Pulmonary artery endothelial cell (primary cell): ENCODE data around the gene GPANK1. TPM values are rescaled to one million over a fixed set of nuclear protein-coding genes. Genes with fewer than 3 reads are reported as not detected.
A peak's percentile ranks its signal among the peaks of the same experiment; 100 is the strongest.

Experiments used
- DNase-seq: peaks from one replicate; pipeline ENCODE4 v3.0.0-alpha.2; 2011; ENCODE audit warnings: low read depth, low spot score
- total RNA-seq: library from RNA; depleted of rRNA; stranded (reverse); fragments of >200 nt; gene quantifications from 2 replicates; pipeline ENCODE4 v1.2.3, GENCODE V29; 2014

Gene GPANK1
- total RNA-seq, 1 donor from 2014 or later, result 12.5 TPM

DNA sequence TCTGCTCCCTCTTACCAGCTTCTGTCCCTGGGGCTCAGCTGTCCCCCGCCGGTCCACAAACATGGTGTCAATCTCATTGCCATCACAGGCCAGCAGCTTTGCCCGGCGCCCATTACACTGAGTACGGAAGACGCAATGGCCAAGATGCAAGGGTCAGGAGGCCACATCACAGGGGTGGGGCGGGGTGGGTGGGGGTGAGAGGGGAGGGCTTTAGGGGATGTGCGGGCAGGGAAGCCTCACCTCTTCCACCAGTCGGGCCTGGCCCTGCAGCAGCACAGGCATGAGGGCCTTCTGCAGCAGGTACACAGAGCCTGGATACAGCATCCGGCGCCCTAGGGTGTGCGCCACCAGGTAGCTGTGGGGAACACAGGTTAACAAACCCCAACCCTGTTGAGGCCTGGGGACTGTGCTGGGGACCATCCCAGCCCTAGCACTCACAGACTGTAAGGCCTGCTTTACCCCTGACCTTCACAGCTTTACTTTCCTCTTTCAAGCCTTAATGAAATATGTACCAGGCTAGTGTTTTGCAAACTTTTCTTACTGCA lies 26.8 kb upstream of the GPANK1 start:
- no peak for DNase-seq

- no peak for DNase-seq
Measured at GRCh38 chr6:31691078-31691463, 26.3 kb upstream of the GPANK1 start.

- no peak for DNase-seq
Measured at GRCh38 chr6:31690231-31691077, 25.7 kb upstream of the GPANK1 start.

DNA sequence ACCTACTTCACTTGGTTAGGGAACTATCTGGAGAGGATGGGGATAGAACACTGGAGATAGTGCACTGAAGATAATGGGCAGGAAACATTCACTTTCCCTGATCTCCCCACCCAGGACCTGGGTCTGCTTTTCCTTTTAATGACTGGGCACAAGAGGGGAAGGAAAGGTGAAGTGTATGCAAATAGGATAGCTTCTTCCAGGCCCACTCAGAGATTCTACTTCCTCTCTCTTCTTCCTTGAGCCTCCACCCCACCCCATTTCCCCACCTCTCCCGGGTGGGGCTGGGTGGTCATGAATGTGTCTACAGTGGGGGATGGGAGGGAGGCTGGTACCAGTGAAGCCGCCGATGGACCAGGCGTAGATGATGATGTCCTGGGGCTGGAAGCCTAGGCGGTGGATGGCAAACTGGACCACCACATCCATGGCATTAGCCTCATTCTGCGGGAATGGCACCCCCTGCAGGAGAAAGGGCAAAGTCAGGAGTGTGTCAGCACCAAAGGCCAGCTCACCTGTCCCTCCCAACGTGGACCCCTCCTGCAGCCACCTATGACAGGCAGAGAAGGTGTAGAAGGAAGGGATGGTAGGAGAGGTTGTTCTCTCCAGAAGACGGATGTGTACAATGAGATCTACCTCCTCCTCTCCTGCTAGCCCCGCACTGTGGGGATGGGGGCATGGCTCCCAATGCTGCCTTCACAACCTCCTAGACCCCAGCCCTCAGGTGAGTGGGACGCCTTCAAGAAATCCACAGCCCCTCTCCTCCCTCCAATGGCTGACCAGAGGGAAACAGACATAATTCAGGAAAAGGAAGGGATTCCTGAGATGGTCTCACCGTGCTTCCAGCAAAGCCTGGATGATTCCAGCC lies 24.7 kb upstream of the GPANK1 start:
- DNase-seq, result no peak

DNA sequence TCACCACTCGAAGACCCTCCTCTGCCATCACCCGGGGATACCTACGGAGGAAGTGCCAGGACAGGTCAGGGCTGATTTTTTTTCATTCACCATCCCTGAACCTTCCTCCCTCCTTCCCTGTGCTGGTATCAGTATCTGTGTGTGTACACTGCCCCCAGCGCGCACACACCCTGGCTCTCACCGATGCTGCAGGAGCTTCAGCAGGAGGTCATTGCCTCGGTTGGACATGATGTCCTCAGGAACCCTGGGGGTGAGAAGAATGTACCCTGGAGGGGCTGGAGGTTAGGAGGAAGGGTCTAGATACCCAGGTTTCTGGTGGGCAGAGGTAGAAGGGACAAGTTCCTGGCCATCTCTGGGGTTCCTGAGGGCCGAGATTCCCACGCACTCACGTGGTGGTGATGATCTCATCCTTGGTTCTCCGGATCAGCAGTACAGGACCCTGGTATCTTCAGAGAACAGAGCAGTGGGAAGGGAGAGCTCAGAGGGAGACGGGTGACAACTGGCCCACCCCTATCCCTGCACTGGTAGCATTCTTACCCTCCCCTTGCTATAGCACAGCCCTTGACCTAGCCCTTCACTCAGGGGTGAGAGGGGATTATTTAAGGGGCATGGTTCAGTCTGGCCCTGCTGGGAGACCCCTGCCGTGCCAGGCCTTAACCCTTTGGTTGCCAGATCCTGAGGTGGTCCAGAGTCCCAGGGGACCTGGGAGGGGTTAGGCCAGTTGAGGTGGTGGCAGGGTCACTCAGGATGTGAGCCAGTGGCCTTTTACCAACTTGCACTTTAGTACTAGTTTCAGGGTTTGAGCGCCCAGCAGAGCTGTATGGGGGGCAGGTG lies 23.3 kb upstream of the GPANK1 start:
- DNase-seq, result no peak

- DNase-seq, result no peak
Measured at GRCh38 chr6:31687321-31687720, 22.5 kb upstream of the GPANK1 start.

- DNase-seq, result no peak
Measured at GRCh38 chr6:31686483-31686882, 21.7 kb upstream of the GPANK1 start.

- no peak for DNase-seq
Measured at GRCh38 chr6:31683591-31683990, 18.8 kb upstream of the GPANK1 start.

GRCh38 chr6:31681135-31681671 lies 16.4 kb upstream of the GPANK1 start:
- no peak for DNase-seq

DNA sequence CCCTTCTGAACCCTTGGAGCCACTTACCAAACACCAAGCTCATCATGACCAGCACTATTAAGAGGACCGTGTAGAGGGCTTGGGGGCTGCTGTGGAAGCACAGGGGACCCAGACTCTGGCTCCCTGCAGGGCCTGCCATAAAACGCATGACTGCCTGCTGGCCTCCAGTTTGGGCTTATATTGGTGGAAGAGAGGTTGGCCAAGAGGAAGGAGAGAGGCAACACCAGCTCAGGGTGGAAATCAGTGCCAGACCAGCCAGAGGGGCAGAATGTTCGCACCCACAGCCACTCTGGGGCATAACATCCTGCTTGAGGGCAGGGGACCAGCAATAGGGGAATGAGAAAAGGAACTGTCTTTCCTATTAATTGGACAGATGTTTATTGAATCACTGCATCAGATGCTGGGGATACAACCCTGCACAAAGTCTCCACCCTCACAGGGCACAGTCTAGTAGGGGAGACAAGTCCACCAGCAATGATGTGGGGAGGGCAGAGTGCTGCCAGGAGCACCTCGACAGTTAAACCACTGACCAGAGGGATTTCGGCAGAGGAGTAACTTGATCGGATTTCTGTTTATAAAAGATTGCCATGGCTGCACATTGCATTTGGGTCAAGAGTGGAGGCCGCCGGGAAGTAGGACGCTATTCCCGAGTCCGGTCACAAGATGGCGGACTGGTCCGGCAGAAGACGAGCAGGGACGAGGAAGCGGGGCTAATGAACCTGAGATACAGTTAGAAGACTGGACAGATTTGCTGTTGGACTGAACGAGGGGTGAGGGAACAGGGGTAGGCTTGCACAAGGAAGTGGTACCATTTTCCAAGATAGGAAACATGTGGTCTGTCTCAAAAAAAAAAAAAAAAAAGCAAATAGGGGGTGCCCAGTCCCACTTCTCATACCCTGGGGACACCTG lies 15.7 kb upstream of the GPANK1 start, which contains the start of gene LY6G5C:
Gene LY6G5C (minus strand): TSS at position 842 of the 909 bp plus-strand sequence. CDS start 694 bp downstream, at position 148.
- peak; percentile 72 for DNase-seq

GRCh38 chr6:31677955-31678354 lies 13.2 kb upstream of the GPANK1 start:
- DNase-seq, result no peak

DNA sequence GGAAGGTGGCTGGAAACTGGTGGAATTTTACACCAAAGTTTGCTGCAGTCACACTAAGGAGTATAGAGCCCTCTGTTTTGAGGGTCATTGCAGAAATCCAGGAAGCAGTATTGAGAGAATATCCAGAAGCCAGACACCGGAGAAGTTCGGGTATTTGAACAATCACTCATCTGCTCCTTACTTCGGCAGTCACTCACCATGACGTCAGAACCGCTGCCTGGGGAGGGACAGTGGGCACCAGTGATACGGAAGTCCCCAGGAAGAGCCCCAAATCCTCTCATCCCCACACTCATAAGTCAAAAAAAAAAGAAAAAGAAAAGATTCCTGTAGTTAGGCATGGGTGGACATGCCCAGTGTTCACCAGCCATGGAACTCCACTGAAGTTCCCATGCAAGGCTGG lies 12.1 kb upstream of the GPANK1 start:
- DNase-seq, result no peak

- no peak for DNase-seq
Measured at GRCh38 chr6:31676322-31676903, 11.6 kb upstream of the GPANK1 start.

DNA sequence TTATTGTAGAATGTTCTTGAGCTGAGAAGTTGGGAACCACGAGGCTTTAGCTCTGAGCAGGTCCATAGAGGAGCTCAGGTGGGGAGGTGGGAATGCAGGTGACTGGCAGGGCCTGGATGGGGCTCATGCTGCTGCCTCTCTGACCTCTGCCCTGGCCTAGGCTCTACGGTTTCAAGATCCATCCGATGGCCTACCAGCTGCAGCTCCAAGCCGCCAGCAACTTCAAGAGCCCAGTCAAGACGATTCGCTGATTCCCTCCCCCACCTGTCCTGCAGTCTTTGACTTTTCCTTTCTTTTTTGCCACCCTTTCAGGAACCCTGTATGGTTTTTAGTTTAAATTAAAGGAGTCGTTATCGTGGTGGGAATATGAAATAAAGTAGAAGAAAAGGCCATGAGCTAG lies 4.9 kb upstream of the GPANK1 start, which contains the start of gene LY6G5B:
Gene LY6G5B (plus strand): TSS at position 301 of the 400 bp plus-strand sequence. CDS start 975 bp downstream, outside the sequence.
- DNase-seq, result no peak

- DNase-seq, result no peak
Measured at GRCh38 chr6:31666337-31666965, 1.7 kb upstream of the GPANK1 start.

- peak; percentile 86 for DNase-seq
Measured at GRCh38 chr6:31665501-31666336, 922 bp upstream of the GPANK1 start, which contains the start of gene CSNK2B. Gene CSNK2B, plus strand, starts transcription at chr6:31666080. Its CDS starts 752 bp downstream, at chr6:31666832.

DNA sequence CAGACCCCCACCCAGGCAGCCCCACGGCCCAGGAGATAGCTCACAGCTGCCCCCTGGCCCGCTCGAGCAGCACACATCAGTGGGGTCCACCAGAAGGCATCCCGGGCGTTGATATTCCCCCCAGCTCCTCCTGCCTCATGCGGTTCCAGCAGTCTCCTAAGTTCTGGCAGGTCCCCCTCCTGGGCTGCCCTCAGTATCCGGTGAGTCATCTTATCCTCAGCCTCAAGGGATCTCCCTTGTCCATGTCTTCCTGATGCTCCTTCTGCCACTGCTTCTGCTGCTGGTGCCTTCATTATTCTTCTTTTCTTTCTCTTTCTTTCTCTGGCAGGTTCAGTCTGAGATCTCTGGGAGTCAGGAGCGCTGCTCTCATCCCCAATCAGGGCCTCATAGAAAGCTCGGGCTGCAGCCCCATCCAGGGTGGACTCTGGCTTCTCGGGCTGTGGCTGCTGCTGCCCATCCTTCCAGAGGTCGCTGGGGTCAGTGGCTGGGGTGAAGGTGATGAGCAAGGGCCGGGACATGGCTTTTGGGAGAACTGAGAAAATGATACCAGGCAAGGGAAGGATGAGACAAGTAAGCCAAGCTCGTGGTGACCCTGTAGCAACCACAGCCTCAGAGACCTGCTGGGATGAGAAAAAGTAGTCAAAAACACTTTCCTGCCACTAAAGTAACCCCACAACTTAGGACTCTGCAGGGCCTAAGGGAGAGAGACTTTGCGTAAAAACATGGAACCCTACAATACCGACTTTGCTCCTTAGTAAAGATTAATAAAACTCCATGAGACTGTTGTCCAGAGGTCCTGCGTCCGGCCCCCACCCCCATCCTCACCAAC lies 622 bp downstream of the GPANK1 start:
- DNase-seq, result peak; percentile 44
